ENCODE data around the gene PCDHA2.
"Not testable (repeated sequence)": the region's sequence is repeated elsewhere in the genome, so short reads cannot be mapped to it uniquely, and the experiment has no call there.

PCDHA2 gene

GRCh38 chr5:140834439-140835008, 39.9 kb downstream of the PCDHA2 start:
- H3K4me3 ChIP-seq (replicated peaks; ENCODE audit: insufficient read depth, low read length); DNase-seq (ENCODE audit: low read depth in 1 of 2, low spot score in 1 of 2); H3K27ac ChIP-seq (replicated peaks); H3K27me3 ChIP-seq (ENCODE audit: insufficient read depth, poor library complexity, severe bottlenecking): not testable (repeated sequence)

- no peak for TF ChIP-seq REST (IDR thresholded peaks at IDR 0.05; ENCODE audit: insufficient replicate concordance, low read depth)
- no peak for TF ChIP-seq SPI1 (IDR thresholded peaks at IDR 0.05; ENCODE audit: borderline replicate concordance, low read depth)
- no peak for TF ChIP-seq GABPA (IDR thresholded peaks at IDR 0.05; ENCODE audit: low read depth)
- Histone ChIP-seq H3K27ac (replicated peaks) (no peak overlapping the region), H3K4me3 (replicated peaks; ENCODE audit: insufficient read depth, low read length) (no peak overlapping the region), H3K27me3 (ENCODE audit: insufficient read depth, poor library complexity, severe bottlenecking) (no peaks in the 10 kb centered on the region)
- DNase-seq (ENCODE audit: low read depth in 1 of 2, low spot score in 1 of 2): no peak
Measured at GRCh38 chr5:140835622-140836510, 41.2 kb downstream of the PCDHA2 start.

GRCh38 chr5:140840978-140841962, 46.6 kb downstream of the PCDHA2 start, which contains the start of gene PCDHA8:
Gene PCDHA8 (plus strand): TSS chr5:140841187. CDS start chr5:140841322, 135 bp downstream.
- TF ChIP-seq REST (IDR thresholded peaks at IDR 0.05; ENCODE audit: insufficient replicate concordance, low read depth) (no peak), SPI1 (IDR thresholded peaks at IDR 0.05; ENCODE audit: borderline replicate concordance, low read depth) (no peak), GABPA (IDR thresholded peaks at IDR 0.05; ENCODE audit: low read depth) (no peak), CTCF (IDR thresholded peaks at IDR 0.05; ENCODE audit: insufficient read depth, low read length) (no peak), POLR2AphosphoS5 (IDR thresholded peaks at IDR 0.05; ENCODE audit: low read depth) (no peak)
- no peak within 1 kb of the TSS for H3K27ac ChIP-seq (replicated peaks)
- no peaks in the 10 kb centered on the region for H3K27me3 ChIP-seq (ENCODE audit: insufficient read depth, poor library complexity, severe bottlenecking)
- no peak within 1 kb of the TSS for H3K4me3 ChIP-seq (replicated peaks; ENCODE audit: insufficient read depth, low read length)
- no peak for DNase-seq (ENCODE audit: low read depth in 1 of 2, low spot score in 1 of 2)

DNA sequence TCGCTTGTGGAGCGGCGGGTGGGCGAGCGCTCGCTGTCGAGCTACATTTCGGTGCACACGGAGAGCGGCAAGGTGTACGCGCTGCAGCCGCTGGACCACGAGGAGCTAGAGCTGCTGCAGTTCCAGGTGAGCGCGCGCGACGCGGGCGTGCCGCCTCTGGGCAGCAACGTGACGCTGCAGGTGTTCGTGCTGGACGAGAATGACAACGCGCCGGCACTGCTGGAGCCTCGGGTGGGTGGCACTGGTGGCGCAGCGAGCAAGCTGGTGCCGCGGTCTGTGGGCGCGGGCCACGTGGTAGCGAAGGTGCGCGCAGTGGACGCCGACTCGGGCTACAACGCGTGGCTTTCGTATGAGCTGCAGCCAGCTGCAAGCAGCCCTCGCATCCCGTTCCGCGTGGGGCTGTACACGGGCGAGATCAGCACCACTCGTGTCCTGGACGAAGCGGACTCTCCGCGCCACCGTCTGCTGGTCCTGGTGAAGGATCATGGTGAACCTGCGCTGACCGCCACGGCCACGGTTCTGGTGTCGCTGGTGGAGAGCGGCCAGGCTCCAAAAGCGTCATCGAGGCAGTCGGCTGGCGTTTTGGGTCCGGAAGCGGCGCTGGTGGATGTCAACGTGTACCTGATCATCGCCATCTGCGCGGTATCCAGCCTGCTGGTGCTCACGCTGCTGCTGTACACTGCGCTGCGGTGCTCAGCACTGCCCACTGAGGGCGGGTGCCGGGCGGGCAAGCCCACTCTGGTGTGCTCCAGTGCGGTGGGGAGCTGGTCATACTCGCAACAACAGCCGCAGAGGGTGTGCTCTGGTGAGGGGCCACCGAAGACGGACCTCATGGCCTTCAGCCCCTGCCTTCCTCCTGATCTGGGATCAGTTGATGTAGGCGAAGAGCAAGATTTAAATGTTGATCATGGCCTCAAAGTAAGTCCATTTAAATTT, 48.4 kb downstream of the PCDHA2 start:
- Histone ChIP-seq H3K4me3 (replicated peaks; ENCODE audit: insufficient read depth, low read length) (no peak overlapping the region), H3K27ac (replicated peaks) (no peak overlapping the region), H3K27me3 (ENCODE audit: insufficient read depth, poor library complexity, severe bottlenecking) (no peaks in the 10 kb centered on the region)
- DNase-seq (ENCODE audit: low read depth in 1 of 2, low spot score in 1 of 2): no peak
- TF ChIP-seq REST (IDR thresholded peaks at IDR 0.05; ENCODE audit: insufficient replicate concordance, low read depth) (no peak), POLR2AphosphoS5 (IDR thresholded peaks at IDR 0.05; ENCODE audit: low read depth) (no peak), GABPA (IDR thresholded peaks at IDR 0.05; ENCODE audit: low read depth) (no peak), CTCF (IDR thresholded peaks at IDR 0.05; ENCODE audit: insufficient read depth, low read length) (no peak), SPI1 (IDR thresholded peaks at IDR 0.05; ENCODE audit: borderline replicate concordance, low read depth) (no peak)

Data from HL-60 (cell line).